Pancreas (tissue), 10 donors: ENCODE results near the gene PALM3. TPM values are rescaled to one million over a fixed set of nuclear protein-coding genes. Genes with fewer than 3 reads are reported as not detected.

ENCODE experiments used
- ATAC-seq, 4 donors: fragments of 200-7000 bp; cut with Tn5 transposase; one replicate each; pipeline versions ENCODE4 v1.8.0 to v1.9.1; 2020; ENCODE audit warnings: mild to moderate bottlenecking in 4 of 4, moderate library complexity in 4 of 4
- DNase-seq, 6 donors: peaks; one replicate each; pipeline ENCODE4 v3.0.0-alpha.2; 2020
- FAIRE-seq: peaks from 2 replicates; lab custom pipeline; 2012; peaks lifted over from hg19 to GRCh38; lab: Jason Lieb, UNC
- H3K27ac ChIP-seq, 4 donors: fragments of 200-600 bp; sonication (generic); 1 replicate in 3 of 4; 2 replicates in 1 of 4; pipeline versions ENCODE4 v1.5.0 to v1.8.0; 2020
- H3K27me3 ChIP-seq, 4 donors: fragments of 200-600 bp; one replicate each; pipeline ENCODE4 v1.8.0; 2021
- H3K36me3 ChIP-seq, 3 donors: fragments of 200-600 bp; sonication (generic) in 1 of 3; one replicate each; pipeline versions ENCODE4 v1.5.0 to v1.8.0; 2020 to 2021
- H3K4me1 ChIP-seq, 3 donors: fragments of 200-600 bp; one replicate each; pipeline ENCODE4 v1.8.0; 2021
- H3K4me3 ChIP-seq, 4 donors: fragments of 200-600 bp; sonication (generic) in 2 of 4; one replicate each; pipeline versions ENCODE4 v1.5.0 to v1.8.0; 2020 to 2021
- H3K9me3 ChIP-seq, 4 donors: fragments of 200-600 bp; one replicate each; pipeline ENCODE4 v1.8.0; 2021
- WGBS, 2 donors: extraction: QIAGEN DNeasy Blood & Tissue Kit; methylation state at CpG; one replicate each; pipeline ENCODE4 v1.1.7; 2013; 5-methylcytosine and 5-hydroxymethylcytosine counted together
- intact Hi-C, 3 donors: fragments of 100-400 bp; cut with DNase I; formaldehyde crosslinking; loops; one replicate each; pipeline versions ENCODE4 v1.11.1 to v1.14.2; 2022
- polyA plus RNA-seq, 2 donors: library from polyadenylated mRNA; stranded (reverse); fragments of 200-250 nt; gene quantifications; one replicate each; pipeline ENCODE4 v1.2.3, GENCODE V29; 2013
- total RNA-seq, 6 donors: library from RNA; stranded (reverse); fragmentation: NEBNext Ultra II Directional in 4 of 6; extraction: Animal tissue kit (Norgen Biotek cat#: 25700) in 4 of 6; gene quantifications; one replicate each; pipeline versions ENCODE4 v1.2.1 to v1.2.4, GENCODE V29; 2021 to 2023
- TF ChIP-seq, protein P1 (sequence below), 4 donors: fragments of 200-600 bp; sonication (generic) in 3 of 4; IDR thresholded peaks; one replicate each; pipeline versions ENCODE4 v1.5.0 to v1.8.0; 2021; ENCODE audit warnings: antibody characterized with exemption in 4 of 4
- donor health status: healthy with polysubstance abuse.
- donor health status: DM: no; HTN: no; CAD: no; lungs with moderate emphysema.
- donor health status: DM: no; HTN: no; CAD: no.
- donor health status: control.
- donor health status: control.
- donor health status: Bipolar disorder and iron deficiency.
- donor health status: DM: yes; HTN: yes; CAD: no.
- donor health status: DM: no; HTN: no; CAD: no.
- donor health status: DM: no; HTN: no; CAD: no.
- donor health status: DM: yes; HTN: yes; CAD: no.

The PALM3 gene
- total and polyA plus RNA-seq, 8 donors: 5.6 to 155 (median 17.9) TPM

DNA sequence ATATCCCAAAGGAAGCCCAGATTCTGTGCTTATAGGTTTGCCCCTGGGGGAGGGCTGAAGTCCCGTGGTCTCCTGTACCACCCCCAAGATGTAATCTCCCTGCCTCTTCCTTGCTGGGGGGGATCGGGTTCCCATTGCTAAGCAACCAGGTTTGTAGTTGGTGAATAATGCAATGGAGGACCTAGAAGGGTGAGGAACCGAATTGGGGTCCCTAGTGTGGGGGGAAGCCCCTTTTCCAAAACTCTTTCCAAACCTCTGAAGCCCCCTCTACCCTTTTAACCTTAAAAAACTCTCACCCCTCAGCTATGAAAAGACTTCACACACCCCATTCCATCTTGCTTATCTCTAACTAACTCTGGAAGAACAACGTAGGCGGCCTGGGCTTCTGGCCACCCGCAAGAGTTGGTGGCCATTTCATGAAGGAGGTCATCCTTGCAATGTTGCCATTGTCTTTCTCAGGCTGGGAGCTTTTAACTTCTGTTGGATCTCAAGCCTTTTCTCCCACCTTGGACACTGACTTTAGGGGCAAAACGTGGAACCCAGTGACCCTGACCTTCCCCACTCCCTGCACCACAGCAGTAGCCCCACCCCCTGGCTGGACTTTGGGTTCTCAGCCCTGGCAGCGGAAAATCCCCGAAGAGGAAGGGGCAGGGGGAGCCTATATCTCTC is 661 bp downstream of the PALM3 start:
- H3K36me3 ChIP-seq: no peaks in the 10 kb centered on the region
- peak overlapping the region; percentile 23 to 51 (median 32) for H3K4me3 ChIP-seq
- DNase-seq: peak in 3 of 6 donors; percentile 37 to 66 (median 46)
- TF ChIP-seq, protein P1, sequence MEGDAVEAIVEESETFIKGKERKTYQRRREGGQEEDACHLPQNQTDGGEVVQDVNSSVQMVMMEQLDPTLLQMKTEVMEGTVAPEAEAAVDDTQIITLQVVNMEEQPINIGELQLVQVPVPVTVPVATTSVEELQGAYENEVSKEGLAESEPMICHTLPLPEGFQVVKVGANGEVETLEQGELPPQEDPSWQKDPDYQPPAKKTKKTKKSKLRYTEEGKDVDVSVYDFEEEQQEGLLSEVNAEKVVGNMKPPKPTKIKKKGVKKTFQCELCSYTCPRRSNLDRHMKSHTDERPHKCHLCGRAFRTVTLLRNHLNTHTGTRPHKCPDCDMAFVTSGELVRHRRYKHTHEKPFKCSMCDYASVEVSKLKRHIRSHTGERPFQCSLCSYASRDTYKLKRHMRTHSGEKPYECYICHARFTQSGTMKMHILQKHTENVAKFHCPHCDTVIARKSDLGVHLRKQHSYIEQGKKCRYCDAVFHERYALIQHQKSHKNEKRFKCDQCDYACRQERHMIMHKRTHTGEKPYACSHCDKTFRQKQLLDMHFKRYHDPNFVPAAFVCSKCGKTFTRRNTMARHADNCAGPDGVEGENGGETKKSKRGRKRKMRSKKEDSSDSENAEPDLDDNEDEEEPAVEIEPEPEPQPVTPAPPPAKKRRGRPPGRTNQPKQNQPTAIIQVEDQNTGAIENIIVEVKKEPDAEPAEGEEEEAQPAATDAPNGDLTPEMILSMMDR (IDR thresholded peaks at IDR 0.05): no peak
- intact Hi-C loops: no loop called here
- no peak for FAIRE-seq
- WGBS, 2 donors: 11 to 21% methylated on average over 9 of the region's 9 CpGs
- no peaks in the 10 kb centered on the region for H3K27me3 ChIP-seq
- H3K27ac ChIP-seq: peak overlapping the region; percentile 51 to 89 (median 82)
- peak; percentile 22 to 80 (median 64) for ATAC-seq
- H3K4me1 ChIP-seq: peaks cover 0 to 22% (median 15%) of the 10 kb centered on the region in 3 donors
- H3K9me3 ChIP-seq: no peaks in the 10 kb centered on the region

DNA sequence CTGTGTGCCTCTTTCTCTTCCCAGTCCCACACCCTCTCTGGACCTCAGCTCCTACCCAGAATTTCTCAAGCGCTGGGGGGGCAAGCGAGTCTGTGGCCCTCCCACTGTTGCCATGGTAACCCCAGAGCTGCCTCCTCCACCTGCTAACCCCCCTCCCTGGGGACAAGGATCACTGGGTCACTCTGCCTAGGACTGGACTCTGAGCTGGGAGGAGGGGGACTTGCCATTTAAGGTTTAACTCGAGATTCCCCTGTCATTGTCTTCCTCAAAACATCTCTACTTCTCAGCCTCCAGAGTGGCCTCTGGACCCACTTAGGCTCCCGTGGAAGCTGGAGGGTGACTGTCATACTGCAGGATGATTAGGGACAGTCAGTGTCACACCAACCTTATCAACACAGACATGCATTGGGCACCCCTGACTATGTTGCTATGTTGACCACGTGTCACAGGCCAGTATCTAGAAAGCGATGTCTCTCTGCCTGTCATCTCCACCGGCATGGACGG is 2.2 kb downstream of the PALM3 start:
- 14 to 32% methylated on average over 8 of the region's 8 CpGs for WGBS, 2 donors
- H3K27me3 ChIP-seq: no peaks in the 10 kb centered on the region
- TF ChIP-seq, protein P1 (IDR thresholded peaks at IDR 0.05): no peak
- intact Hi-C loops: no loop called here
- no peaks in the 10 kb centered on the region for H3K9me3 ChIP-seq
- peaks cover 0 to 6% (median 0%) of the 10 kb centered on the region in 3 donors for H3K36me3 ChIP-seq
- ATAC-seq: no peak
- no peak for FAIRE-seq
- H3K4me1 ChIP-seq: peaks cover 0 to 22% (median 15%) of the 10 kb centered on the region in 3 donors
- peak overlapping the region in 1 of 4 donors; percentile 51 for H3K4me3 ChIP-seq
- no peak for DNase-seq
- H3K27ac ChIP-seq: no peak overlapping the region

DNA sequence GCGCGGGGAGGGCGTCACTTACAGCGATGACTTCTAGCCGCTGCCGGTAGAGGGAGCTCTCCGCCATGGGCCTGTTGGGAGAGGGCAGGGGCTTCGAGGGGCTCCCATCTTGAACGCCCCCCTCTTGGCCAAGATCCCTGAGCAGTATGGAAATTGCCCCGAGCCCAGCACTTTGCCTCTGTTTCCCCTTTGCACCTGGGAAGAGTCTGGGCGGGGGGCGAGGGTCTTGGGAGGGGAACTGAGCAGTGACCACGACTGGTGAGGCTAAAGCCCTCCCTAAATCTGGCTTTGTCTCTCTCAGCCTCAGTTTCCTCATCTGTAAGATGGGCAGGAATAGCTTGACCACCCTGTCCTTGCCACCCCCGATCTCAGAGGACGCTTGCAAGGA is 2.8 kb downstream of the PALM3 start:
- Histone ChIP-seq H3K4me1 (peaks cover 0 to 22% (median 15%) of the 10 kb centered on the region in 3 donors), H3K9me3 (no peaks in the 10 kb centered on the region), H3K27me3 (no peaks in the 10 kb centered on the region), H3K27ac (no peak overlapping the region), H3K36me3 (peaks cover 0 to 6% (median 0%) of the 10 kb centered on the region in 3 donors), H3K4me3 (no peak overlapping the region)
- FAIRE-seq: no peak
- intact Hi-C loops: no loop called here
- ATAC-seq: no peak
- TF ChIP-seq, protein P1 (IDR thresholded peaks at IDR 0.05): peak; percentile 8 to 24 (median 18)
- no peak for DNase-seq
- WGBS, 2 donors: 53 to 62% methylated on average over 15 of the region's 15 CpGs

DNA sequence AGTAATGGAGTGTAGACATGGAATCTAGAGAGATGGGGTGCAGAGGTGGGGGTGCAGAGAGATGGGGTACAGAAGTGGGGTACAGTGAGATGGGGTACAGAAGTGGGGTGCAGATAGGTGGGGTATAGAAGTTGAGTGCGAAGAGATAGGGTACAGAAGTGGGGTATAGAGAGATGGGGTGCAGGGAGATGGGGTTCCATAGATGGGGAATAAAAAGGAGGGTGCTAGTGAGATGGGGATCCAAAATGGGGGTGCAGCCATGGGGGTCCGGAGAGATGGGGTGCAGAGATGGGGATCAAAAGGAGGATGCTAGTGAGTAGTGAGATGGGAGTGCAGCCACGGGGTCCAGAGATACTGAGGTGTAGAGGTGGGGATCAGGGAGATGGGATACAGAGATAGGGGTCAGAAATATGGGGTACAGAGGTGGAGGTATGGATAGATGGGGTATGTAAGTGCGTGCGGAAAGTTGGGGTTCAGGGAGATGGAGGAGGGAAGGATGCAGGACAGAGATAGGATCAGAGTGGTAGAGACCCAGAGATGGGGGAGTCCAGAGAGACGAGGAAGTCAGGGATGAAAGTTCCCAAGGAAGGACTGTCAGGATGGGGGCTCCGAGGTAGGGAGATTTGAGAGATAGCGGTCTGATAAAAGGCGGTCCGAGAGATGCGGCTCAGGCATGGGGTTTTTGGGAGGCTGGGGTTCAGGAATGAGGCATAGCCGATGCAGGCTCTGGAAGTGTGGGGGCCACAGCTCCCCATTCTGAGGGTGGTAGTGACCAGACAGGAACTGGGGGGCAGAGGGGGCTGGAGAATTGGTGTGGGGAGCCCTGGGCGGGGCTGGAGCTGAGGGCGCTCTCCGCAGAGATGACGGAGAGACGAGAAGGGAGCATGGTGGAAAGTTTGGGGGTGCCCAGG is 3.4 kb downstream of the PALM3 start:
- no peaks in the 10 kb centered on the region for H3K9me3 ChIP-seq
- ATAC-seq: no peak
- intact Hi-C loops: no loop called here
- H3K27me3 ChIP-seq: no peaks in the 10 kb centered on the region
- peaks cover 0 to 22% (median 15%) of the 10 kb centered on the region in 3 donors for H3K4me1 ChIP-seq
- DNase-seq: no peak
- TF ChIP-seq, protein P1 (IDR thresholded peaks at IDR 0.05): no peak
- H3K36me3 ChIP-seq: peaks cover 0 to 6% (median 0%) of the 10 kb centered on the region in 3 donors
- no peak overlapping the region for H3K27ac ChIP-seq
- no peak overlapping the region for H3K4me3 ChIP-seq
- no peak for FAIRE-seq
- 53 to 66% methylated on average over 17 of the region's 17 CpGs for WGBS, 2 donors
